22Rv1 (cell line): ENCODE results near the gene CRYBG1.

Experiments used
- CTCF ChIP-seq: fragments of 450-650 bp; IDR thresholded peaks from 2 replicates; pipeline ENCODE4 v1.5.1; 2017; ENCODE audit warnings: mild to moderate bottlenecking
- ZFX ChIP-seq: fragments of 450-650 bp; IDR thresholded peaks from 2 replicates; pipeline ENCODE4 v1.6.1; 2017; ENCODE audit warnings: antibody characterized with exemption, borderline replicate concordance

GRCh38 chr6:106538145-106538544, 177.6 kb downstream of the CRYBG1 start:
- TF ChIP-seq CTCF, result no peak
- TF ChIP-seq ZFX, result no peak
